ENCODE results near the gene SLC39A6. TPM values are rescaled to one million over a fixed set of nuclear protein-coding genes. Genes with fewer than 3 reads are reported as not detected.
A peak's percentile ranks its signal among the peaks of the same experiment; 100 is the strongest.

SLC39A6 gene
- total and polyA plus RNA-seq, 4 experiments from 2014 or later = 18.9 to 41.8 (median 27.6) TPM

DNA sequence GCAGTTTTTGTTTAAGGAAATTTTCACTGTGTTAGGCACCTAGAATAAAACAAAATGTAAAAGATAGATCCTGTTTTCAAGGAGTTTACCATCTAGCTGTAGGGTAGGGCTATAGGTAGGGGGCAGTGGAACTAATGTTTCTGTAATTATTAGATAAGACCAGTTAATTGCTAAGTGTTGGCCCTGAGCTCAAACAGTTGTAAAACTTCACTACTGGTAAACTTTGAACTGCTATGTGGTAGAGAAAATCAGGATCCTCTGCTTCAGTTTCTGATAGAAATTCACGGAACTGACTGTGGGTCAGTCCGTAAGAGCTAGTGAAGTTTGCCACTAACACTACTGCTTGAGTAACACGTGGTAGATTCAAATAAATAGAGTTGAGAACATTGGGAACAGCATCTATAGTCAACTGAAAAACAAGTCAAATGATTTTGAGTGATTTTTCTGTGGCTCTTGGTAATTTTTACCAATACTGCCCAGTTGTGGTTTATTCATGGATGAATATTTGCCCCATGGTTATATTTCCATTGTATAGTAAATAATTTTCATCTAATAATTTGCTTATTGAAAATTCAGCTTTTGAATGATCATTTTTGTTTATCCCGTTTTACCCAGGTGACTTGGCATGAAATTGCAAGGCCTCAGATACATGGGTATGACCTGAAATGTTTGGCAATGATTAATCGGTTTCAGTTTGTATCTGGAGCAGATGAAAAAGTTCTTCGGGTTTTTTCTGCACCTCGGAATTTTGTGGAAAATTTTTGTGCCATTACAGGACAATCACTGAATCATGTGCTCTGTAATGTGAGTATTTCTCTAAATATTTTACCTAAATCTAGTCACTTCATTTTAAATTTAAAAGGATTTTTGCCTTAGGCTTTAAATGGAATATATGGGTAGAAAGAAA lies 27.0 kb upstream of the SLC39A6 start:
- intact Hi-C loops (cut with micrococcal nuclease) = no loop called here
- Histone ChIP-seq H3K27ac (ENCODE audit: low read depth, low read length) (no peak overlapping the region), H3K9me3 (ENCODE audit: control insufficient read depth in 1 of 2, low read length in 2 of 2) (no peaks in the 10 kb centered on the region), H3K4me1 (ENCODE audit: insufficient read depth, low read length) (no peaks in the 10 kb centered on the region), H3K4me3 (ENCODE audit: low read length in 2 of 2) (no peak overlapping the region), H3K36me3 (ENCODE audit: insufficient read depth, low read length) (peaks cover 62% of the 10 kb centered on the region), H3K27me3 (ENCODE audit: insufficient read depth, low read length) (no peaks in the 10 kb centered on the region)
- Mint-ChIP-seq H3K36me3 (peaks cover 55 to 80% of the 10 kb centered on the region in 2 donors), H3K4me3 (no peak overlapping the region), H3K9me3 (peaks cover 0 to 1% (median 0%) of the 10 kb centered on the region in 8 donors), H3K27me3 (no peaks in the 10 kb centered on the region), H3K27ac (peak overlapping the region in 1 of 7 donors; percentile 57), H3K4me1 (peaks cover 13 to 45% (median 22%) of the 10 kb centered on the region in 4 donors)
- DNase-seq = no peak
- ChIA-PET CTCF (ENCODE audit: partially characterized antibody) (interaction anchor here (0.7 to 2.2 kb wide), 4 partner anchors 8 to 129 kb away, joined by 3 to 8 read pairs (median 4); no protein-coding TSS in a partner anchor), POLR2A (ENCODE audit: partially characterized antibody) (interaction anchor here (0.9 kb wide), 1 partner anchor 28 kb away, joined by 3 read pairs; no protein-coding TSS in a partner anchor)

- intact Hi-C loops (cut with micrococcal nuclease) = no loop called here
- Histone ChIP-seq H3K9me3 (ENCODE audit: control insufficient read depth in 1 of 2, low read length in 2 of 2) (no peaks in the 10 kb centered on the region), H3K4me1 (ENCODE audit: insufficient read depth, low read length) (no peaks in the 10 kb centered on the region), H3K4me3 (ENCODE audit: low read length in 2 of 2) (no peak overlapping the region), H3K27ac (ENCODE audit: low read depth, low read length) (no peak overlapping the region), H3K27me3 (ENCODE audit: insufficient read depth, low read length) (no peaks in the 10 kb centered on the region), H3K36me3 (ENCODE audit: insufficient read depth, low read length) (peaks cover 60% of the 10 kb centered on the region)
- Mint-ChIP-seq H3K36me3 (peaks cover 54 to 85% of the 10 kb centered on the region in 2 donors), H3K4me3 (no peak overlapping the region), H3K27me3 (no peaks in the 10 kb centered on the region), H3K27ac (no peak overlapping the region), H3K9me3 (peaks cover 0 to 3% (median 0%) of the 10 kb centered on the region in 8 donors), H3K4me1 (peaks cover 9 to 33% (median 19%) of the 10 kb centered on the region in 4 donors)
- POLR2A ChIA-PET (ENCODE audit: partially characterized antibody) = no interaction called here
- DNase-seq = no peak
- CTCF ChIA-PET (ENCODE audit: partially characterized antibody) = no interaction called here
Measured at GRCh38 chr18:36153771-36154170, 24.6 kb upstream of the SLC39A6 start.

- H3K4me1 ChIP-seq (ENCODE audit: insufficient read depth, low read length) = no peaks in the 10 kb centered on the region
- H3K4me3 ChIP-seq (ENCODE audit: low read length in 2 of 2) = no peak overlapping the region
- Mint-ChIP-seq H3K4me3 (no peak overlapping the region), H3K36me3 (peaks cover 50 to 87% of the 10 kb centered on the region in 2 donors), H3K27me3 (no peaks in the 10 kb centered on the region), H3K9me3 (peaks cover 0 to 3% (median 0%) of the 10 kb centered on the region in 8 donors), H3K27ac (no peak overlapping the region), H3K4me1 (peaks cover 9 to 30% (median 16%) of the 10 kb centered on the region in 4 donors)
- H3K36me3 ChIP-seq (ENCODE audit: insufficient read depth, low read length) = peaks cover 59% of the 10 kb centered on the region
- no peaks in the 10 kb centered on the region for H3K27me3 ChIP-seq (ENCODE audit: insufficient read depth, low read length)
- no peak overlapping the region for H3K27ac ChIP-seq (ENCODE audit: low read depth, low read length)
- intact Hi-C loops (cut with micrococcal nuclease) = no loop called here
- ChIA-PET POLR2A (ENCODE audit: partially characterized antibody) (interaction anchor here (1.0 kb wide), 1 partner anchor 23 kb away, joined by 3 read pairs; the partner anchor contains the start of gene ELP2), CTCF (ENCODE audit: partially characterized antibody) (no interaction called here)
- DNase-seq = no peak
- H3K9me3 ChIP-seq (ENCODE audit: control insufficient read depth in 1 of 2, low read length in 2 of 2) = no peaks in the 10 kb centered on the region
Measured at GRCh38 chr18:36153203-36153602, 24.1 kb upstream of the SLC39A6 start.

GRCh38 chr18:36152781-36153180 lies 23.6 kb upstream of the SLC39A6 start:
- no peaks in the 10 kb centered on the region for H3K4me1 ChIP-seq (ENCODE audit: insufficient read depth, low read length)
- no peaks in the 10 kb centered on the region for H3K27me3 ChIP-seq (ENCODE audit: insufficient read depth, low read length)
- H3K4me3 ChIP-seq (ENCODE audit: low read length in 2 of 2) = no peak overlapping the region
- Mint-ChIP-seq H3K36me3 (peaks cover 50 to 87% of the 10 kb centered on the region in 2 donors), H3K4me3 (no peak overlapping the region), H3K27ac (peak overlapping the region in 1 of 7 donors; percentile 50), H3K4me1 (peaks cover 6 to 26% (median 13%) of the 10 kb centered on the region in 4 donors), H3K9me3 (peaks cover 0 to 3% (median 0%) of the 10 kb centered on the region in 8 donors), H3K27me3 (no peaks in the 10 kb centered on the region)
- H3K36me3 ChIP-seq (ENCODE audit: insufficient read depth, low read length) = peaks cover 57% of the 10 kb centered on the region
- ChIA-PET CTCF (ENCODE audit: partially characterized antibody) (interaction anchor here (0.6 kb wide), 1 partner anchor 14 kb away, joined by 4 read pairs; no protein-coding TSS in a partner anchor), POLR2A (ENCODE audit: partially characterized antibody) (interaction anchor here (1.0 kb wide), 1 partner anchor 23 kb away, joined by 3 read pairs; the partner anchor contains the start of gene ELP2)
- H3K27ac ChIP-seq (ENCODE audit: low read depth, low read length) = no peak overlapping the region
- no peak for DNase-seq
- H3K9me3 ChIP-seq (ENCODE audit: control insufficient read depth in 1 of 2, low read length in 2 of 2) = no peaks in the 10 kb centered on the region
- intact Hi-C loops (cut with micrococcal nuclease) = no loop called here

DNA sequence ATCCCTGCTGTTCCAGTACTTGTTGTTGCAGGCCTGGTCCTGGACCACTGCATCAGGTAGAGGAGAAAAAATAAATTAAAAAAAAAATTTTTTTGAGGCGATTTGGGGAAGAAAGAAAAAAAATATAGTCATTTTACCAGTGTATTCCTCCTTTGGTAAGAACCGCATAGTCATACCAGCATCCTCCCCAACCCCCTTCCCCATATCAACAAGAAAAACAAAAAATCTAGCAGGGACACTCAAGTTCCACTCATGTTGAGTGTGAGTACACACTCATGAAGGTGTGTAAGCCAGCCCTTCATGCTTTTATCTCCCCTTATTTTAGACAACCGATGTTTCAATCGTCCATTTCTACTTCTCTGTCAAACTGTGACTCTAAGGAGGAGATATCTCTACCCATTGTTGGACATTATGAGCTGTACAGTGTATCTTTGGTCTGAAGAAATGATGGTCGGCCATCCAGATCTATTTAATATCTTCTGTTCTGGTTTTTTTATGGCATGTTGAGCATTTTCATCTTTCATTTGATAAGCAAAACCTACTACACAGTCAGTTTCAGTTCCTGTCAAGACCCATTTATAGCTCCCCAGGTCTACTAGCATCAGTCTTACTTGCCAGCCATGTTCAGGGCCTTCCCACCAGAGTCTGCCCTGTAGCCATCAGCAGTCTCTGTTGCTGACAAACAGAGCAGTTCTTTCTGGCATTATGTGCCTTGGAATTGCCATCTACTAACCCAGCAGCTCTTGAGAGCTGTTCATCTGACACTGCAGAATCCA lies 20.6 kb upstream of the SLC39A6 start:
- H3K4me3 Mint-ChIP-seq = no peak overlapping the region
- peaks cover 0 to 3% (median 0%) of the 10 kb centered on the region in 8 donors for H3K9me3 Mint-ChIP-seq
- intact Hi-C loops (cut with micrococcal nuclease) = no loop called here
- POLR2A ChIA-PET (ENCODE audit: partially characterized antibody) = interaction anchor here (0.8 to 1.5 kb wide), 3 partner anchors 19 to 21 kb away, joined by 3 to 5 read pairs (median 4); partner anchors contain the start of genes ELP2 and SLC39A6
- H3K27me3 ChIP-seq (ENCODE audit: insufficient read depth, low read length) = no peaks in the 10 kb centered on the region
- peak overlapping the region in 1 of 7 donors; percentile 24 for H3K27ac Mint-ChIP-seq
- H3K36me3 Mint-ChIP-seq = peaks cover 50 to 86% of the 10 kb centered on the region in 2 donors
- no peak for DNase-seq
- CTCF ChIA-PET (ENCODE audit: partially characterized antibody) = interaction anchor here (1.5 kb wide), 1 partner anchor 132 kb away, joined by 4 read pairs; no protein-coding TSS in a partner anchor
- H3K9me3 ChIP-seq (ENCODE audit: control insufficient read depth in 1 of 2, low read length in 2 of 2) = no peaks in the 10 kb centered on the region
- H3K4me3 ChIP-seq (ENCODE audit: low read length in 2 of 2) = no peak overlapping the region
- H3K4me1 ChIP-seq (ENCODE audit: insufficient read depth, low read length) = no peaks in the 10 kb centered on the region
- H3K4me1 Mint-ChIP-seq = peaks cover 4 to 20% (median 5%) of the 10 kb centered on the region in 4 donors
- H3K27me3 Mint-ChIP-seq = no peaks in the 10 kb centered on the region
- peaks cover 54% of the 10 kb centered on the region for H3K36me3 ChIP-seq (ENCODE audit: insufficient read depth, low read length)
- H3K27ac ChIP-seq (ENCODE audit: low read depth, low read length) = no peak overlapping the region

DNA sequence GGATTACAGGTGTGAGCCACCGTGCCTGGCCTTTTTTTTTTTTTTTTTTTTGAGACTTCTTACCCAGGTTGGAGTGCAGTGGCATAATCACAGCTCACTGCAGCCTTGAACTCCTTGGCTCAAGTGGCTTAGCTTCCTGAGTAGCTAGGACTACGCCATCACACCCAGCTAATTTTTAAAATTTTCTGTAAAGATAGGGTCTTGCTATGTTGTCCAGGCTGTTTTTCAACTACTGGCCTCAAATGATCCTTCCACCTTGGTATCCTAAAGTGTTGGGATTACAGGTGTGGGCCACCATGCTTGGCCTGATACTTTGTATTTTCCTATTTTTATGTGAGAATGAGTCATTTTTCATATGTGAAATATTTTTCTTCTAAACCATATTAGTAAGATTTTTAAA lies 14.3 kb upstream of the SLC39A6 start:
- Mint-ChIP-seq H3K36me3 (peaks cover 46 to 76% of the 10 kb centered on the region in 2 donors), H3K27me3 (no peaks in the 10 kb centered on the region), H3K27ac (no peak overlapping the region), H3K4me1 (peaks cover 4 to 18% (median 7%) of the 10 kb centered on the region in 4 donors), H3K9me3 (no peaks in the 10 kb centered on the region), H3K4me3 (no peak overlapping the region)
- Histone ChIP-seq H3K9me3 (ENCODE audit: control insufficient read depth in 1 of 2, low read length in 2 of 2) (no peaks in the 10 kb centered on the region), H3K4me1 (ENCODE audit: insufficient read depth, low read length) (no peaks in the 10 kb centered on the region), H3K4me3 (ENCODE audit: low read length in 2 of 2) (no peak overlapping the region), H3K27me3 (ENCODE audit: insufficient read depth, low read length) (no peaks in the 10 kb centered on the region), H3K36me3 (ENCODE audit: insufficient read depth, low read length) (peaks cover 56% of the 10 kb centered on the region), H3K27ac (ENCODE audit: low read depth, low read length) (no peak overlapping the region)
- ChIA-PET CTCF (ENCODE audit: partially characterized antibody) (interaction anchor here (1.2 kb wide), 1 partner anchor 15 kb away, joined by 3 read pairs; the partner anchor contains the start of gene SLC39A6), POLR2A (ENCODE audit: partially characterized antibody) (interaction anchor here (0.9 kb wide), 1 partner anchor 13 kb away, joined by 3 read pairs; the partner anchor contains the start of gene ELP2)
- no peak for DNase-seq
- intact Hi-C loops (cut with micrococcal nuclease) = no loop called here
